NCI-H146 treated with DMSO at 0.1 percent for 48 hours (cell line): ENCODE data around the gene SLC9A9.
A peak's percentile ranks its signal among the peaks of the same experiment; 100 is the strongest.
"Not testable (repeated sequence)": the region's sequence is repeated elsewhere in the genome, so short reads cannot be mapped to it uniquely, and the experiment has no call there.

Experiments used
- DNase-seq: peaks from one replicate; lab custom pipeline; 2025; ENCODE audit not compliant: unreplicated experiment; lab: John Stamatoyannopoulos, UW

The SLC9A9 gene

GRCh38 chr3:143475981-143476380 is 372.3 kb downstream of the SLC9A9 start:
- DNase-seq = no peak

GRCh38 chr3:143472731-143473523 is 375.3 kb downstream of the SLC9A9 start:
- no peak for DNase-seq

- peak; percentile 21 for DNase-seq
Observed at GRCh38 chr3:143471705-143472104, 376.6 kb downstream of the SLC9A9 start.

GRCh38 chr3:143469159-143469558 is 379.1 kb downstream of the SLC9A9 start:
- no peak for DNase-seq

- DNase-seq = no peak
Observed at GRCh38 chr3:143465666-143466065, 382.6 kb downstream of the SLC9A9 start.

GRCh38 chr3:143464850-143465249 is 383.4 kb downstream of the SLC9A9 start:
- peak; percentile 93 for DNase-seq

- DNase-seq = no peak
Observed at GRCh38 chr3:143455480-143455879, 392.8 kb downstream of the SLC9A9 start.

GRCh38 chr3:143450632-143451031 is 397.6 kb downstream of the SLC9A9 start:
- DNase-seq = no peak

GRCh38 chr3:143447491-143447890 is 400.8 kb downstream of the SLC9A9 start:
- no peak for DNase-seq

GRCh38 chr3:143445118-143445517 is 403.1 kb downstream of the SLC9A9 start:
- DNase-seq = no peak

- DNase-seq = no peak
Observed at GRCh38 chr3:143443851-143444331, 404.4 kb downstream of the SLC9A9 start.

GRCh38 chr3:143442814-143443447 is 405.3 kb downstream of the SLC9A9 start:
- no peak for DNase-seq

GRCh38 chr3:143441516-143442171 is 406.6 kb downstream of the SLC9A9 start:
- DNase-seq = no peak

- no peak for DNase-seq
Observed at GRCh38 chr3:143439817-143440216, 408.5 kb downstream of the SLC9A9 start.

GRCh38 chr3:143437405-143437804 is 410.9 kb downstream of the SLC9A9 start:
- DNase-seq = no peak

- no peak for DNase-seq
Observed at GRCh38 chr3:143436231-143436930, 411.9 kb downstream of the SLC9A9 start.

GRCh38 chr3:143433787-143434378 is 414.4 kb downstream of the SLC9A9 start:
- no peak for DNase-seq

GRCh38 chr3:143431298-143431697 is 417.0 kb downstream of the SLC9A9 start:
- not testable (repeated sequence) for DNase-seq

- no peak for DNase-seq
Observed at GRCh38 chr3:143430568-143430967, 417.7 kb downstream of the SLC9A9 start.

GRCh38 chr3:143429628-143430514 is 418.4 kb downstream of the SLC9A9 start:
- DNase-seq = no peak
